NT2/D1 (cell line): ENCODE measurements around the gene KRT12.

Source experiments
- DNase-seq: peaks from one replicate; pipeline ENCODE4 v3.0.0-alpha.2; 2011; ENCODE audit warnings: low read depth, low spot score
- H3K27me3 ChIP-seq: 2 replicates; pipeline ENCODE4 v1.6.0; 2011; ENCODE audit warnings: mild to moderate bottlenecking; ENCODE audit not compliant: insufficient read length, insufficient read depth
- H3K36me3 ChIP-seq: 2 replicates; pipeline ENCODE4 v1.6.1; 2011; ENCODE audit warnings: mild to moderate bottlenecking, low read length, mixed read lengths; ENCODE audit not compliant: insufficient read depth, insufficient read length
- H3K4me1 ChIP-seq: 2 replicates; pipeline ENCODE4 v1.5.1; 2011; ENCODE audit not compliant: insufficient read depth, insufficient read length
- H3K4me3 ChIP-seq: 2 replicates; pipeline ENCODE4 v1.5.1; 2011; ENCODE audit warnings: low read depth; ENCODE audit not compliant: insufficient read length
- H3K9ac ChIP-seq: 2 replicates; pipeline ENCODE4 v1.6.0; 2011; ENCODE audit warnings: low read depth; ENCODE audit not compliant: insufficient read length
- H3K9me3 ChIP-seq: 2 replicates; pipeline ENCODE4 v1.5.1; 2011; ENCODE audit warnings: mild to moderate bottlenecking, low read length; ENCODE audit not compliant: insufficient read depth
- SUZ12 ChIP-seq: IDR thresholded peaks from 2 replicates; pipeline ENCODE4 v1.6.1; 2011; ENCODE audit not compliant: insufficient read length, insufficient read depth; ENCODE audit errors: extremely low read depth
- YY1 ChIP-seq: IDR thresholded peaks from 2 replicates; pipeline ENCODE4 v1.6.1; 2011; ENCODE audit not compliant: insufficient read length, insufficient read depth
- ZNF274 ChIP-seq: IDR thresholded peaks from 2 replicates; pipeline ENCODE4 v1.6.1; 2011; ENCODE audit warnings: mild to moderate bottlenecking, low read depth, low read length

The KRT12 gene

DNA sequence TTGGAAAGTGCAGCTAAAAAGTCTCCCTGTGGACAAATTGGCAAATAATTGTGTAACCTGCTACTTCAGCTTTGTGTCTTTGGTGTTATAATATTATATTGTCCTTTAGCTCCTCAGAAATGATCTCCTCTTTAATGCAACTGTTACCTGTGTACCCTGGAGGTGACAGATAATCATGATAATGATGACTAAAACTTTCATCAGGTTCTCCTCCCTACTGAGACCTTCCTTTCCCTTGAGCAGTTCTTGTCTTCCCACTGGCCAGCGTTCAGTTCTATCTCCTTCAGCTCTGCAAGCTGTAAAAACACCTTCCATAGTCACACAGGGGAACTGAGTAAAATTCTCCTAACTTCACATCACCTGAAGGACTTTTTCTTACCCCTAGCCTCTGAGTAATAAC, 14.7 kb downstream of the KRT12 start:
- TF ChIP-seq ZNF274, result no peak
- Histone ChIP-seq H3K4me3 (no peak overlapping the region), H3K36me3 (no peaks in the 10 kb centered on the region), H3K4me1 (no peaks in the 10 kb centered on the region), H3K27me3 (no peaks in the 10 kb centered on the region), H3K9ac (no peak overlapping the region), H3K9me3 (no peaks in the 10 kb centered on the region)
- DNase-seq, result no peak

DNA sequence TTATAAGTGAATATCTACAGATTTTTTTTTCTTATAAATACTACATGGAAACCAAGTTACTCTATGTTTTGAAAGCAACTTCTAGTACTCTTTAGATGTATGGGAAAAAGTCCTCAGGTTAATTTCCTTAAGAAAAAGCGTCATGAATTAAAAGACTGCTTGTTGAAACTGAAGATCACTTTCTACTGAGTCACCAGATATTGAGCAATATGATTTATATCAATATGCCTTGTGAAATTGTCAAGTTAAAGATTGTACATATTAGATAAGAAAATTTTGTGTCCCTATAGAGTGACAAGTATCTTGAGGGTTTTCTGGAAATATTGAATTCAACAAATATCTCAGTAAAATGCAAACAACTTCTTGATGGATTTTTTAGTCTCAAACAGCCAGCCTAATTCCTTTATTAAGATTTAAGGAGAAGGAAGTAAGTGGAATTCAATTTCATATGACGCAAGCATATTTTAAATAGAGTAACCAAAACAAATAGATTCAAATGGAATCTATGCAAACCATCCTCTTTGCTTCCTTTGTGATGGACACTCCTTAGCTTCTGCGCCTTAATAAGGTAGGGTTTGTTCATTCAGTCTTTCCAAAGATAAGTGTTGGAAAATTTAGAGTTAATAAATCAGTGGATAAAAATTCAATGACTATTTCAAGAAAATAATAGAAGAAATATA, 16.6 kb downstream of the KRT12 start:
- H3K4me3 ChIP-seq, result no peak overlapping the region
- no peaks in the 10 kb centered on the region for H3K9me3 ChIP-seq
- no peaks in the 10 kb centered on the region for H3K4me1 ChIP-seq
- no peak for TF ChIP-seq YY1
- TF ChIP-seq SUZ12, result no peak
- no peaks in the 10 kb centered on the region for H3K36me3 ChIP-seq
- DNase-seq, result no peak
- no peak overlapping the region for H3K9ac ChIP-seq
- H3K27me3 ChIP-seq, result no peaks in the 10 kb centered on the region

DNA sequence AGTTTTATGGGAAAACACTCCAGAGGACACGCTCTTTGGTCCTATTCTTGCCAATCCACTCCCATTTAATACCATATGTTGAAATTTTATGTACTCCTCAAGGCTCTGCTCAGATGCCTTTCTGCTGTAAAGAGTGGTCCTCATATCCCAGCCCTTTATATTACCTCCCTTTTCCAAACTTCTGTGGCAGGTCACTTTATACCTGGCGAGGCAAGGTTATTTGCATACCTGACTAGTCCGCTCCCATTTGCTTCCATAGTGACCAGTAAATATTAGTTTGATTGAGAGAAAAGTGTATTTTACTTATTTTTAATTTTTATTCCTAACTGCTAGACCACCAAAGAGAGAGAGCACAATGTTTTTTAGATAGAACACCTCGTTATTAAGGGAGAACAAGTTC, 17.3 kb downstream of the KRT12 start:
- Histone ChIP-seq H3K9ac (no peak overlapping the region), H3K27me3 (no peaks in the 10 kb centered on the region), H3K36me3 (no peaks in the 10 kb centered on the region), H3K4me1 (no peaks in the 10 kb centered on the region), H3K4me3 (no peak overlapping the region), H3K9me3 (no peaks in the 10 kb centered on the region)
- no peak for DNase-seq
- TF ChIP-seq SUZ12, result no peak
- no peak for TF ChIP-seq YY1
- no peak for TF ChIP-seq ZNF274

DNA sequence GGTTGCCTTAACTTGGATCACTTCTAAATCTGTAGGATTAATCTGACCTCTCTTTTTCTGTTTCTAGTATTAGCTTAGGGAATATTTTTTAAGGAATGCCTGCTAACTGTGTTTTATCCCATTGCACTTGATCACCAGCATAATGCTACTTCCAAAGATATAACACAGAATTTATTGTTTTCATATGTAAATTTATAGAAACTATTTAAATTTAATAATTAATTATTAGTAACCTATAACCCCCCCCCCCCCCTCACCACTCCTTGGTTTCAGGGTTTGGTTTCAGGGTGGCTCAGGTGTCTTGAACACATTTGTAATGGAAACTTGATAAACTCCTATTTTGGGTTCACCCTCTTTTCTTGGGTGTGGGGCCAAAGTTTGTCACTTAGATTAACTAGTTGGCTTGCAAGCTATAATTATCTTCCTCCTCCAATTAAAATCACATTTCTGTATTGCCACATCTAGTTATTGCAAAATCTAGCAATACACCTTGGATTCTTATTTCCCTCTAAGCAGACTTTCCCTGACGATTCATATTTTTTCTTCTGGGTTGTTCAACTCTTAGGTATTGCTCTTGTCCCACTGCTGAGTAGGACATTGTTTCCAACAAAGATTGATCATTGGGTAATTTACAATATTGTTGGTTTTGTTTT, 18.3 kb downstream of the KRT12 start:
- DNase-seq, result no peak
- no peak overlapping the region for H3K4me3 ChIP-seq
- TF ChIP-seq SUZ12, result no peak
- TF ChIP-seq ZNF274, result no peak
- no peak for TF ChIP-seq YY1
- H3K9me3 ChIP-seq, result no peaks in the 10 kb centered on the region
- no peaks in the 10 kb centered on the region for H3K27me3 ChIP-seq
- H3K36me3 ChIP-seq, result no peaks in the 10 kb centered on the region
- no peak overlapping the region for H3K9ac ChIP-seq
- no peaks in the 10 kb centered on the region for H3K4me1 ChIP-seq

DNA sequence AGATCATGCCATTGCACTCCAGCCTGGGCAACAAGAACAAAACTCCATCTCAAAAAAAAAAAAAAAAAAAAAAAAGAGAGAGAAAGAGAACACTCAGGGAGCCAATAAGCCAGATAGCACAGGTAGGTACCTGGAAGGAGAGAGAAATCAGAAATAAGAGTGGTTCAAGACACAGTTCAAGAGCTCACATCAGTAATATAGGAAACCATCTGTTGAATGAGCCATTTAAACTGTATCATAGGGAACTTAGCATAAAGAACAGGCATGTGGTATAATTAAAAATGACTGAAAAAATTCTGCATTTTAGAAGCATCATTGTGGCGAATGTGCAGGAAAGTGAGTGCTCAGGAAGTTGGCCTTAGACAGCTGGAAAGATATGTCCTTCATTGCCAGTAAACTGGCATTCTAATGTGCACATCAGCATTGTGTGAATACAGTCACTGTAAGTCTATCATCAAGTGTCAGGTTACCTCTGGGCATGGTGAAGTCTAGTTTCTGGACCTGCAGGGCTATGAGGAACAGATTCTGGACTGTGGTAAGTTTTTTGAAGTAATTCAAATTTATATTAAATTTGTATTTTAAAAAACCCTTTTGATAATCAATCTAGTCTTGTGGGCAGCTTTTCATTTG, 20.4 kb downstream of the KRT12 start:
- H3K4me3 ChIP-seq, result no peak overlapping the region
- no peaks in the 10 kb centered on the region for H3K36me3 ChIP-seq
- no peak overlapping the region for H3K9ac ChIP-seq
- no peak for TF ChIP-seq ZNF274
- no peak for TF ChIP-seq SUZ12
- TF ChIP-seq YY1, result no peak
- no peaks in the 10 kb centered on the region for H3K27me3 ChIP-seq
- peaks cover 2% of the 10 kb centered on the region for H3K4me1 ChIP-seq
- DNase-seq, result no peak
- no peaks in the 10 kb centered on the region for H3K9me3 ChIP-seq

DNA sequence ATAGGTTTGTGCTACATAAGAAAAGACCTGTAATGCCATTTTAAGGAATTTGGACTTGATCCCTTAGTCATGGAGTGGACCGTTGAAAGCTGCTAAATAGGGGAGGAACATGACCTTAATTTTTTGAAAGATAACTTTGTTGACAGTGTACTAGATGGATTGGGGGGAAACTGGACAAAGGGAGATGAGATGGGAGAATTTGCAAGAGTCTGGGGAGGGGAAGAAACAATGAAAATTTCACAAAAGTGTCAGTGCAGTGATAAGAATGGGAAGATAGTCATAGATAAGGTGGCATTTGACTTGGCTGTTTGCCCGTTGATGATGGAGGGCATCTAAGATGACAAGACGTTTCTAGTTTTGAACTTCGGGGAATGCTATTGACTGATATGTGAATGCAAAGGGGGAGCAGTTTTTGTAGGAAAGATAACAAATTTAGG, 22.3 kb downstream of the KRT12 start:
- no peak overlapping the region for H3K4me3 ChIP-seq
- H3K9ac ChIP-seq, result no peak overlapping the region
- TF ChIP-seq ZNF274, result no peak
- no peak for TF ChIP-seq YY1
- TF ChIP-seq SUZ12, result no peak
- DNase-seq, result no peak
- H3K36me3 ChIP-seq, result no peaks in the 10 kb centered on the region
- peaks cover 2% of the 10 kb centered on the region for H3K4me1 ChIP-seq
- no peaks in the 10 kb centered on the region for H3K27me3 ChIP-seq
- H3K9me3 ChIP-seq, result no peaks in the 10 kb centered on the region

DNA sequence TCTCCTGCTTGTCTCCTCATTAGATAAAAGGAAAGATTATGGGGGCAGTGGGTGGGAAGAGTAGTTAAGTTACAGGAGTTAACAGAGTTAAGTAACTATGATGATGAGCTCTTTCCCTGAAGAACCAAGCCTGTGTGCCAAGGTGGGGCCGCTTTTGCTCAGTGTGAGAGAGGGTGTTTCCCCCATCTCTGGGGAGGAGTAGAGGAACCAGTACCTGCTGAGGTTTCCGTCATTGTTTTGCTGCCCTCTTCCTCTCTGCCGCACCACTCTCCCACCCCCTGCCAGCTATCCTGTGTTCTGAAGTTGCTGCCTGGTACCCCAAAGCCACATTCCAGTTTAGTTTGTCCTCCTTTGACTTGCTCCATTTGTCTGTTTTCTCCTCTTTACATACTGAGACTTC, 23.8 kb downstream of the KRT12 start:
- Histone ChIP-seq H3K36me3 (no peaks in the 10 kb centered on the region), H3K4me3 (no peak overlapping the region), H3K9me3 (no peaks in the 10 kb centered on the region), H3K4me1 (peaks cover 2% of the 10 kb centered on the region), H3K27me3 (no peaks in the 10 kb centered on the region), H3K9ac (no peak overlapping the region)
- DNase-seq, result no peak
- TF ChIP-seq SUZ12 (no peak), YY1 (no peak), ZNF274 (no peak)
